PC-3 (cell line): ENCODE measurements around the gene DNM3.

Experiments used
- EZH2 ChIP-seq: fragments of 300-600 bp; sonication (generic); IDR thresholded peaks from one replicate; pipeline ENCODE4 v1.6.1; 2017; ENCODE audit warnings: antibody characterized with exemption, mild to moderate bottlenecking, low read length; ENCODE audit not compliant: unreplicated experiment
- EZH2phosphoT487 ChIP-seq: fragments of 300-600 bp; sonication (generic); IDR thresholded peaks from 2 replicates; pipeline ENCODE4 v1.6.1; 2018; ENCODE audit warnings: mild to moderate bottlenecking, antibody characterized with exemption, low read length, borderline replicate concordance
- TF ChIP-seq, protein P1 (sequence below): fragments of 300-600 bp; sonication (generic); conservative IDR thresholded peaks from 2 replicates; pipeline ENCODE4 v1.5.1; 2017; ENCODE audit warnings: antibody characterized with exemption, low read depth, mild to moderate bottlenecking, low read length

DNA sequence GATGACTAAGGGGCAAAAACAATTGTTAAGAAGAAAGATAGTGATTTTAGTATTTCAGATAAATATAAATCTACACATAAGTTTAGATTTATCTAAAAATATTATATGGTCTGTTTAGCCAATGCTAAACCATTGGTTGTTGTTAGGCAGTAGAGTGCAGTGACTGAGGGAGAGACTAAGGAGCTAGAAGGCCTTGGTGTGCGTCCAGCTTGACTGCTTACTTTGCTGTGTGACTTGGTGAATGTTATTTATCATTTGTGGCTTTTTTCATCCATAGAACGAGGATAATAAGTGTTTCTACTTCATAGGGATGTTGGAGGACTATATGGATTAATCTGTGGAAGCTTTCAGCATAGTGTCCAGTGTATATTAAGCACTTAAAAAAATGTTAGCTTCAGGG lies 314.5 kb downstream of the DNM3 start:
- TF ChIP-seq, protein P1, sequence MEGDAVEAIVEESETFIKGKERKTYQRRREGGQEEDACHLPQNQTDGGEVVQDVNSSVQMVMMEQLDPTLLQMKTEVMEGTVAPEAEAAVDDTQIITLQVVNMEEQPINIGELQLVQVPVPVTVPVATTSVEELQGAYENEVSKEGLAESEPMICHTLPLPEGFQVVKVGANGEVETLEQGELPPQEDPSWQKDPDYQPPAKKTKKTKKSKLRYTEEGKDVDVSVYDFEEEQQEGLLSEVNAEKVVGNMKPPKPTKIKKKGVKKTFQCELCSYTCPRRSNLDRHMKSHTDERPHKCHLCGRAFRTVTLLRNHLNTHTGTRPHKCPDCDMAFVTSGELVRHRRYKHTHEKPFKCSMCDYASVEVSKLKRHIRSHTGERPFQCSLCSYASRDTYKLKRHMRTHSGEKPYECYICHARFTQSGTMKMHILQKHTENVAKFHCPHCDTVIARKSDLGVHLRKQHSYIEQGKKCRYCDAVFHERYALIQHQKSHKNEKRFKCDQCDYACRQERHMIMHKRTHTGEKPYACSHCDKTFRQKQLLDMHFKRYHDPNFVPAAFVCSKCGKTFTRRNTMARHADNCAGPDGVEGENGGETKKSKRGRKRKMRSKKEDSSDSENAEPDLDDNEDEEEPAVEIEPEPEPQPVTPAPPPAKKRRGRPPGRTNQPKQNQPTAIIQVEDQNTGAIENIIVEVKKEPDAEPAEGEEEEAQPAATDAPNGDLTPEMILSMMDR: no peak
- TF ChIP-seq EZH2: no peak
- TF ChIP-seq EZH2phosphoT487: no peak
